Upper lobe of left lung (tissue), 6 donors: Measurements from ENCODE around the gene MOSMO. TPM values are rescaled to one million over a fixed set of nuclear protein-coding genes. Genes with fewer than 3 reads are reported as not detected.
"Not testable (repeated sequence)": the region's sequence is repeated elsewhere in the genome, so short reads cannot be mapped to it uniquely, and the experiment has no call there.

Experiments
- ATAC-seq, 2 donors: fragments of 200-7000 bp; cut with Tn5 transposase; one replicate each; pipeline ENCODE4 v1.9.1; 2022; ENCODE audit warnings: mild to moderate bottlenecking in 2 of 2, moderate library complexity in 2 of 2; ENCODE audit not compliant: low FRiP score in 2 of 2
- DNase-seq, 2 donors: peaks; one replicate each; pipeline ENCODE4 v3.0.0-alpha.2; 2019 to 2020
- H3K27ac ChIP-seq, 4 donors: fragments of 200-600 bp; sonication (generic); one replicate each; pipeline ENCODE4 v1.5.1; 2016 to 2019
- H3K27me3 ChIP-seq, 4 donors: fragments of 200-600 bp; sonication (generic); one replicate each; pipeline ENCODE4 v1.5.1; 2017 to 2019
- H3K36me3 ChIP-seq, 4 donors: fragments of 200-600 bp; sonication (generic); one replicate each; pipeline ENCODE4 v1.5.1; 2016 to 2019
- H3K4me1 ChIP-seq, 4 donors: fragments of 200-600 bp; sonication (generic); one replicate each; pipeline ENCODE4 v1.5.1; 2018 to 2019
- H3K4me3 ChIP-seq, 4 donors: fragments of 200-600 bp; sonication (generic); one replicate each; pipeline ENCODE4 v1.5.1; 2017 to 2019; ENCODE audit warnings: mild to moderate bottlenecking in 2 of 4, moderate library complexity in 1 of 4
- H3K9me3 ChIP-seq, 4 donors: fragments of 200-600 bp; sonication (generic); one replicate each; pipeline ENCODE4 v1.5.1; 2018 to 2019
- EP300 ChIP-seq, 4 donors: sonication (generic); formaldehyde crosslinking; IDR thresholded peaks; one replicate each; pipeline ENCODE4 v1.5.1; 2017; ENCODE audit warnings: antibody characterized with exemption in 4 of 4, control low read depth in 2 of 4
- POLR2A ChIP-seq, 4 donors: fragments of 450-650 bp; IDR thresholded peaks; one replicate each; pipeline ENCODE4 v1.5.1; 2016 to 2017; ENCODE audit warnings: antibody characterized with exemption in 4 of 4, mild to moderate bottlenecking in 2 of 4
- POLR2AphosphoS5 ChIP-seq, 2 donors: sonication (generic); formaldehyde crosslinking; IDR thresholded peaks; one replicate each; pipeline ENCODE4 v1.5.1; 2017; ENCODE audit warnings: antibody characterized with exemption in 2 of 2
- WGBS, 2 donors: methylation state at CpG; one replicate each; pipeline ENCODE4 v1.1.5; 2017 to 2018; 5-methylcytosine and 5-hydroxymethylcytosine counted together
- total RNA-seq, 6 donors: library from RNA; depleted of rRNA in 4 of 6; stranded (reverse); fragments of >200 nt in 4 of 6; gene quantifications; one replicate each; pipeline versions ENCODE4 v1.1.0 to v1.2.1, GENCODE V29; 2016 to 2021
- TF ChIP-seq, protein P1 (sequence below), 6 experiments: fragments of 450-650 bp in 4 of 6; fragments of 200-600 bp in 2 of 6; sonication (generic) in 2 of 6; IDR thresholded peaks; one replicate each; pipeline ENCODE4 v1.5.1; 2016 to 2019; ENCODE audit warnings: antibody characterized with exemption in 6 of 6
- donor health status: DM: no; HTN: no; CAD: no; lungs with moderate emphysema.
- donor health status: DM: no; HTN: yes; CAD: no; lungs with severe emphysema.

The MOSMO gene
- total RNA-seq, 6 donors from 2014 or later = 10.8 to 24.6 (median 15.9) TPM

- Histone ChIP-seq H3K4me1 (peaks cover 0 to 4% (median 0%) of the 10 kb centered on the region in 4 donors), H3K27ac (no peak overlapping the region), H3K27me3 (no peaks in the 10 kb centered on the region), H3K36me3 (no peaks in the 10 kb centered on the region), H3K9me3 (no peaks in the 10 kb centered on the region), H3K4me3 (no peak overlapping the region)
- WGBS, 2 donors = 75 to 80% methylated on average over 9 of the region's 9 CpGs
- TF ChIP-seq POLR2A (IDR thresholded peaks at IDR 0.05) = no peak
- no peak for TF ChIP-seq EP300 (IDR thresholded peaks at IDR 0.05)
- TF ChIP-seq, protein P1, sequence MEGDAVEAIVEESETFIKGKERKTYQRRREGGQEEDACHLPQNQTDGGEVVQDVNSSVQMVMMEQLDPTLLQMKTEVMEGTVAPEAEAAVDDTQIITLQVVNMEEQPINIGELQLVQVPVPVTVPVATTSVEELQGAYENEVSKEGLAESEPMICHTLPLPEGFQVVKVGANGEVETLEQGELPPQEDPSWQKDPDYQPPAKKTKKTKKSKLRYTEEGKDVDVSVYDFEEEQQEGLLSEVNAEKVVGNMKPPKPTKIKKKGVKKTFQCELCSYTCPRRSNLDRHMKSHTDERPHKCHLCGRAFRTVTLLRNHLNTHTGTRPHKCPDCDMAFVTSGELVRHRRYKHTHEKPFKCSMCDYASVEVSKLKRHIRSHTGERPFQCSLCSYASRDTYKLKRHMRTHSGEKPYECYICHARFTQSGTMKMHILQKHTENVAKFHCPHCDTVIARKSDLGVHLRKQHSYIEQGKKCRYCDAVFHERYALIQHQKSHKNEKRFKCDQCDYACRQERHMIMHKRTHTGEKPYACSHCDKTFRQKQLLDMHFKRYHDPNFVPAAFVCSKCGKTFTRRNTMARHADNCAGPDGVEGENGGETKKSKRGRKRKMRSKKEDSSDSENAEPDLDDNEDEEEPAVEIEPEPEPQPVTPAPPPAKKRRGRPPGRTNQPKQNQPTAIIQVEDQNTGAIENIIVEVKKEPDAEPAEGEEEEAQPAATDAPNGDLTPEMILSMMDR (IDR thresholded peaks at IDR 0.05) = no peak
- no peak for TF ChIP-seq POLR2AphosphoS5 (IDR thresholded peaks at IDR 0.05)
- ATAC-seq (no peak), DNase-seq (no peak)
These were observed 91.5 kb downstream of the MOSMO start for GRCh38 chr16:22099256-22099975.

- Histone ChIP-seq H3K9me3 (no peaks in the 10 kb centered on the region), H3K27ac (no peak overlapping the region), H3K4me3 (no peak overlapping the region), H3K4me1 (peaks cover 0 to 4% (median 0%) of the 10 kb centered on the region in 4 donors), H3K27me3 (no peaks in the 10 kb centered on the region), H3K36me3 (no peaks in the 10 kb centered on the region)
- TF ChIP-seq, protein P1 (IDR thresholded peaks at IDR 0.05) = no peak
- TF ChIP-seq EP300 (IDR thresholded peaks at IDR 0.05) = no peak
- no peak for TF ChIP-seq POLR2AphosphoS5 (IDR thresholded peaks at IDR 0.05)
- no peak for TF ChIP-seq POLR2A (IDR thresholded peaks at IDR 0.05)
- 91 to 95% methylated on average over 1 of the region's 1 CpG for WGBS, 2 donors
- no peak for DNase-seq
- ATAC-seq = no peak
These were observed 95.5 kb downstream of the MOSMO start for GRCh38 chr16:22103441-22103840.

GRCh38 chr16:22109258-22109898, 101.5 kb downstream of the MOSMO start:
- DNase-seq (no peak), ATAC-seq (no peak)
- no peak overlapping the region for H3K27ac ChIP-seq
- WGBS, 2 donors = 46 to 58% methylated on average over 4 of the region's 4 CpGs
- no peaks in the 10 kb centered on the region for H3K27me3 ChIP-seq
- no peaks in the 10 kb centered on the region for H3K4me1 ChIP-seq
- TF ChIP-seq, protein P1 (IDR thresholded peaks at IDR 0.05) = no peak
- TF ChIP-seq POLR2A (IDR thresholded peaks at IDR 0.05) = no peak
- no peak for TF ChIP-seq EP300 (IDR thresholded peaks at IDR 0.05)
- no peak for TF ChIP-seq POLR2AphosphoS5 (IDR thresholded peaks at IDR 0.05)
- H3K4me3 ChIP-seq = no peak overlapping the region
- H3K36me3 ChIP-seq = no peaks in the 10 kb centered on the region
- H3K9me3 ChIP-seq = no peaks in the 10 kb centered on the region

GRCh38 chr16:22111629-22112028, 103.7 kb downstream of the MOSMO start:
- H3K27me3 ChIP-seq, H3K4me3 ChIP-seq, ATAC-seq, H3K36me3 ChIP-seq, DNase-seq, H3K4me1 ChIP-seq, H3K27ac ChIP-seq, H3K9me3 ChIP-seq: not testable (repeated sequence)
- 73 to 87% methylated on average over 5 of the region's 5 CpGs for WGBS, 2 donors

DNA sequence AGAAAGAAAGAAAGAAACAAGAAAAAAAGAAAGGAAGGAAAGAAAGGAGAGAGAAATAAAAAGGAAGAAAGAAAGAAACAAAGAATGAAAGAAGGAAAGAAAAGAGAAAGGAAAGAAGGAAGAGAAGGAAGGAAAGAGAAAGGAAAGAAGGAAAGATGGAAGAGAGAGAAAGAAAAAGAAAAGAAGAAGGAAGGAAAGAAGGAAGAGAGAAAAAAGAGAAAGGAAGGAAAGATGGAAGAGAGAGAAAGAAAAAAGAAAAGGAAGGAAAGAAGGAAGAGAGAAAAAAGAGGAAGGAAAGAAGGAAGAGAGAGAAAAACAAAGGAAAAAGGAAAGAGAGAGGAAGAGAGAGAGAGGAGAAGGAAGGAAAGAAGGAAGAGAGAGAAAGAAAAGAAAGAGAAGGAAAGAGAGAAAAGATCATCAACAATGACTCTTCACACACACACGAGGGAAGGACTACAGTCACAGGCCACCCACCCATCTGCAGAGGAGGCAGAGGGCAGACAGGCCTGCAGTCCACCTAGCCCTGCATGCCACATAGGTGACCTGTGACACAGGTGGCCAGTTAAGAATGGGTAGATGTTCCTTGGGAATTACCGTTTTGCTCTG, 108.3 kb downstream of the MOSMO start:
- Histone ChIP-seq H3K4me3 (no peak overlapping the region), H3K4me1 (no peaks in the 10 kb centered on the region), H3K36me3 (no peaks in the 10 kb centered on the region), H3K27ac (no peak overlapping the region), H3K9me3 (no peaks in the 10 kb centered on the region), H3K27me3 (no peaks in the 10 kb centered on the region)
- ATAC-seq (no peak), DNase-seq (no peak)
- TF ChIP-seq EP300 (IDR thresholded peaks at IDR 0.05) (no peak), POLR2AphosphoS5 (IDR thresholded peaks at IDR 0.05) (no peak), POLR2A (IDR thresholded peaks at IDR 0.05) (no peak)
- TF ChIP-seq, protein P1 (IDR thresholded peaks at IDR 0.05) = no peak
- WGBS, 2 donors = 81 to 96% methylated on average over 2 of the region's 2 CpGs
